ENCODE measurements around the gene TCF4.

Gene TCF4

DNA sequence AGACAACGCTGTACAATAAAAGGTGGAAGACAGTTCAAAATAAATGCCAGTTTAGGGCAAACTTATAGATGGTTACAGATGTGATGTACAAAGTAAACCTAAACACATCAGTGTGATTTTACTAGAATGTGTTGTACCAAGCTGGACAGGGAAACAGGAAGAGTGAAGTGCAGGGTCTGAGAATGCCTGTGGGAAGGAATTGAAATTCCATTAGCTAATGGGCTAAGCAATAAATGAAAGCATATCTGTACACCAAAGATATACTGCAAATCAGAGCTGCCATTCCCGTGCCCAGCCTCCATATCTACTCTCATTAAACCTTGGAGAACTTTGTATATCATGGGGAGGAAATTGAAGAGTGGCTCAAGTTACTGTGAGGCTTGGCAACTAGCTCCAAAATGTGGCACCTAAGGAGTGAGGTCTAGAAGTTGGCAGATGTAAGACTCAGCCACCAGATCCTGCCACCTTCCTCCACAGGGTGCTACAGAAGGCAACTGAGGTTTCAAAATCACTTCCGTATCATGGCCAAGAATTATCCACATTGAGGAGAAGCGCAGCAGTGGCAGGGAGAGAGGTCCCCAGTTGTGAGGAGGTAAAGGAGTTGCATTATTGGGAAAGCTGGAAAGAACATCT lies 277.8 kb downstream of the TCF4 start:
- TF ChIP-seq, protein P1, sequence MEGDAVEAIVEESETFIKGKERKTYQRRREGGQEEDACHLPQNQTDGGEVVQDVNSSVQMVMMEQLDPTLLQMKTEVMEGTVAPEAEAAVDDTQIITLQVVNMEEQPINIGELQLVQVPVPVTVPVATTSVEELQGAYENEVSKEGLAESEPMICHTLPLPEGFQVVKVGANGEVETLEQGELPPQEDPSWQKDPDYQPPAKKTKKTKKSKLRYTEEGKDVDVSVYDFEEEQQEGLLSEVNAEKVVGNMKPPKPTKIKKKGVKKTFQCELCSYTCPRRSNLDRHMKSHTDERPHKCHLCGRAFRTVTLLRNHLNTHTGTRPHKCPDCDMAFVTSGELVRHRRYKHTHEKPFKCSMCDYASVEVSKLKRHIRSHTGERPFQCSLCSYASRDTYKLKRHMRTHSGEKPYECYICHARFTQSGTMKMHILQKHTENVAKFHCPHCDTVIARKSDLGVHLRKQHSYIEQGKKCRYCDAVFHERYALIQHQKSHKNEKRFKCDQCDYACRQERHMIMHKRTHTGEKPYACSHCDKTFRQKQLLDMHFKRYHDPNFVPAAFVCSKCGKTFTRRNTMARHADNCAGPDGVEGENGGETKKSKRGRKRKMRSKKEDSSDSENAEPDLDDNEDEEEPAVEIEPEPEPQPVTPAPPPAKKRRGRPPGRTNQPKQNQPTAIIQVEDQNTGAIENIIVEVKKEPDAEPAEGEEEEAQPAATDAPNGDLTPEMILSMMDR (IDR thresholded peaks at IDR 0.05; ENCODE audit: insufficient read depth, low read length, missing control alignments): no peak
- POLR2A ChIA-PET: interaction anchor here (0.7 kb wide), 1 partner anchor 59 kb away, joined by 4 read pairs; no protein-coding TSS in a partner anchor
- CTCF ChIA-PET: interaction anchor here (1.0 to 1.4 kb wide), 4 partner anchors 9 to 75 kb away, joined by 3 to 5 read pairs (median 3); no protein-coding TSS in a partner anchor
- no peak for DNase-seq (ENCODE audit: low read depth, low spot score)
- no peak overlapping the region for H3K4me3 ChIP-seq (ENCODE audit: low read depth, low read length)

- CTCF ChIA-PET: interaction anchor here (1.2 to 3.0 kb wide), 4 partner anchors 8 to 75 kb away, joined by 3 to 12 read pairs (median 6); no protein-coding TSS in a partner anchor
- no peak overlapping the region for H3K4me3 ChIP-seq (ENCODE audit: low read depth, low read length)
- TF ChIP-seq, protein P1 (IDR thresholded peaks at IDR 0.05; ENCODE audit: insufficient read depth, low read length, missing control alignments): no peak
- POLR2A ChIA-PET: no interaction called here
- DNase-seq (ENCODE audit: low read depth, low spot score): no peak
These were observed 278.7 kb downstream of the TCF4 start for GRCh38 chr18:55309249-55309648.

- no peak overlapping the region for H3K4me3 ChIP-seq (ENCODE audit: low read depth, low read length)
- ChIA-PET CTCF (interaction anchor here (0.6 to 3.0 kb wide), 3 partner anchors 10 to 73 kb away, joined by 3 to 12 read pairs (median 10); no protein-coding TSS in a partner anchor), POLR2A (no interaction called here)
- TF ChIP-seq, protein P1 (IDR thresholded peaks at IDR 0.05; ENCODE audit: insufficient read depth, low read length, missing control alignments): no peak
- DNase-seq (ENCODE audit: low read depth, low spot score): no peak
These were observed 280.5 kb downstream of the TCF4 start for GRCh38 chr18:55307505-55307904.

DNA sequence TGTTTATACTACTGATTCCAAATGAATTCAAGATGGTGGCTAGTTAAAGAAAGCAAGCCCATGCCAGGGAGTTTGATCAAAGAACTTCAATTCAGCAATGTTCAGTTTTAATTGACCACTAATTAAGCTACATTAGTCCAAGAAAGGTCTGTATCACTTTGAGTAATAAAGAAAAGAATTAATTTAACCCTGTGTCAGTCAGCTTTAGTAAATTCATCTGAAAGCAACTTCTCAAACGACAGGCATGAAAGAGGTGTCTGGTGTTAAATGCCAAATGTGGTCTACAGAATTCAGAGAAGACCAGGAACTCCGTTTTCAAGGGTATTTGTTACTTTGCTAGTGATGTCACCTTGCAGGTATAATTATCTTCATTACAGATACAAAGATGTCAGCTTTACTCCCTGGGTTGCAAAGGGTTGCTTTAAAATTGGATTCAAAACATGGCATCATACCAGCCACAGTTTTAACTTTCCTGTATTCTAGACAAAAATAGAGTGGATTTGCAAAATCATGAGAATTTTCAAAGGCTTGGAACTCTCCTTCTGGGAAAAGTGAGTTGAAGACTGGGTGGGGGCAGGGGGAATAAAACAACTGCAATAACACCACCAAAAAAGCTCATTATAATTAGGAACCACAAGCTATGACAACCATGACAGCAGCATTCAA lies 281.5 kb downstream of the TCF4 start:
- TF ChIP-seq, protein P1 (IDR thresholded peaks at IDR 0.05; ENCODE audit: insufficient read depth, low read length, missing control alignments): no peak
- DNase-seq (ENCODE audit: low read depth, low spot score): no peak
- H3K4me3 ChIP-seq (ENCODE audit: low read depth, low read length): no peak overlapping the region
- ChIA-PET POLR2A (no interaction called here), CTCF (interaction anchor here (0.7 to 3.0 kb wide), 3 partner anchors 11 to 72 kb away, joined by 4 to 12 read pairs (median 10); no protein-coding TSS in a partner anchor)

DNA sequence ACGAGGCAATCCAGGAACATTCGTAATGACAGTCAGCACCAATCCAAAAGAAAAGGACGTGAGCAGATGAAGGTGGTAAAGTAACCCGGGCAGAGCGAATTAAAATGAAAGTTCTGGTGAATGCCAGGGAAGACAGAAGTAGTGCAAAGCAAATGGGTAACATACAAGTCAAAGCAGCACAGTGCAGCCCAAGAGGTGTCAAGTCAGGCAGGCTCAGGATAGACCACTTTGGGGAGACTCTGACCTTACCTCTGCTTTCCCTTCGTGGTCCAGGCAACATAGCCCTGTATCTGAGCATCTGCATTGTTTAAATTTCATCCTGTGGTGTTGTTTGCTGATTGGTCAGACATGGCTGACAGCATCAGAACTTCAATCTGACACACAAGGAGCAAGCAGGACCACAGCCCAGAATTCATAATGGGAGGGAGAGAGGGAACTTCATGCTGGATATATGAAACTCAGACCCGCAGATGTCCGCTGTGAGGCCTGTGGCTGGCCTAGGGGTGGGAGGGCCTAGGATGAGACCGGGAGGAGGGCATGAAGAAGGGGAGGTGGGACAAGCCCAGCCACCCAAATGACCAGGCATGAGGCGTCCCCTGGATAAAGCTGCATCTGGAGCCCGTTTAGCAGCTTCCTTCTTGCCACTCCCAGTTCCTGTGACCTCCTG lies 285.7 kb downstream of the TCF4 start:
- ChIA-PET CTCF (interaction anchor here (0.7 kb wide), 1 partner anchor 9 kb away, joined by 4 read pairs; no protein-coding TSS in a partner anchor), POLR2A (no interaction called here)
- TF ChIP-seq, protein P1 (IDR thresholded peaks at IDR 0.05; ENCODE audit: insufficient read depth, low read length, missing control alignments): no peak
- DNase-seq (ENCODE audit: low read depth, low spot score): no peak
- H3K4me3 ChIP-seq (ENCODE audit: low read depth, low read length): peak overlapping the region; percentile 29

GRCh38 chr18:55301824-55302166 lies 286.2 kb downstream of the TCF4 start:
- ChIA-PET CTCF (interaction anchor here (1.0 kb wide), 1 partner anchor 25 kb away, joined by 4 read pairs; no protein-coding TSS in a partner anchor), POLR2A (interaction anchor here (1.3 kb wide), 1 partner anchor 51 kb away, joined by 3 read pairs; no protein-coding TSS in a partner anchor)
- peak overlapping the region; percentile 29 for H3K4me3 ChIP-seq (ENCODE audit: low read depth, low read length)
- no peak for DNase-seq (ENCODE audit: low read depth, low spot score)
- TF ChIP-seq, protein P1 (IDR thresholded peaks at IDR 0.05; ENCODE audit: insufficient read depth, low read length, missing control alignments): no peak
